HEK293 (cell line): Measurements from ENCODE around the gene MYLK.

ENCODE experiments used
- CTCF ChIP-seq: fragments of 450-650 bp; formaldehyde crosslinking; IDR thresholded peaks from 2 replicates; pipeline ENCODE4 v1.5.1; 2016; ENCODE audit warnings: missing biosample characterization, missing genetic modification characterization
- GLI2 ChIP-seq: fragments of 450-650 bp; formaldehyde crosslinking; IDR thresholded peaks from 2 replicates; pipeline ENCODE4; 2017; ENCODE audit warnings: missing biosample characterization, missing genetic modification characterization, low read depth, borderline replicate concordance
- WT1 ChIP-seq: fragments of 450-650 bp; formaldehyde crosslinking; IDR thresholded peaks from 2 replicates; pipeline ENCODE4 v1.5.1; 2016; ENCODE audit warnings: missing biosample characterization, missing genetic modification characterization
- ZBTB1 ChIP-seq: fragments of 450-650 bp; formaldehyde crosslinking; IDR thresholded peaks from 2 replicates; pipeline ENCODE4 v1.5.1; 2016; ENCODE audit warnings: missing biosample characterization, missing genetic modification characterization
- ZBTB7A ChIP-seq: fragments of 450-650 bp; formaldehyde crosslinking; IDR thresholded peaks from 2 replicates; pipeline ENCODE4 v1.5.1; 2016; ENCODE audit warnings: low read depth, missing biosample characterization, missing genetic modification characterization
- ZFP37 ChIP-seq: fragments of 450-650 bp; formaldehyde crosslinking; IDR thresholded peaks from 2 replicates; pipeline ENCODE4 v1.5.1; 2016; ENCODE audit warnings: missing biosample characterization, missing genetic modification characterization
- ZFP69B ChIP-seq: fragments of 450-650 bp; formaldehyde crosslinking; IDR thresholded peaks from 2 replicates; pipeline ENCODE4 v1.5.1; 2016; ENCODE audit warnings: missing biosample characterization, missing genetic modification characterization
- ZNF473 ChIP-seq: fragments of 450-650 bp; formaldehyde crosslinking; IDR thresholded peaks from 2 replicates; pipeline ENCODE4 v1.5.1; 2017; ENCODE audit warnings: missing biosample characterization, missing genetic modification characterization
- ZNF549 ChIP-seq: fragments of 450-650 bp; IDR thresholded peaks from 2 replicates; pipeline ENCODE4 v1.5.1; 2018; ENCODE audit warnings: missing biosample characterization, missing genetic modification characterization, mild to moderate bottlenecking, inconsistent platforms, moderate library complexity
- ZNF580 ChIP-seq: fragments of 450-650 bp; formaldehyde crosslinking; IDR thresholded peaks from 2 replicates; pipeline ENCODE4 v1.5.1; 2016; ENCODE audit warnings: missing biosample characterization, missing genetic modification characterization
- ZNF660 ChIP-seq: fragments of 450-650 bp; IDR thresholded peaks from 2 replicates; pipeline ENCODE4 v1.5.1; 2018; ENCODE audit warnings: missing biosample characterization, mild to moderate bottlenecking, missing genetic modification characterization
- TF ChIP-seq, protein P1 (sequence below): fragments of 450-650 bp; formaldehyde crosslinking; IDR thresholded peaks from 2 replicates; pipeline ENCODE4 v1.5.1; 2016; ENCODE audit warnings: missing biosample characterization, missing genetic modification characterization

- TF ChIP-seq ZNF473 (tag by site-specific recombination) (no peak), WT1 (tag by site-specific recombination) (no peak), ZFP37 (tag by site-specific recombination) (no peak), ZBTB7A (tag by site-specific recombination) (no peak), ZNF580 (tag by site-specific recombination) (no peak), CTCF (tag by site-specific recombination) (no peak), ZNF660 (tag by site-specific recombination) (no peak), GLI2 (tag by site-specific recombination) (no peak), ZBTB1 (tag by site-specific recombination) (no peak), ZNF549 (tag by site-specific recombination) (no peak), ZFP69B (tag by site-specific recombination) (no peak)
- TF ChIP-seq, protein P1, sequence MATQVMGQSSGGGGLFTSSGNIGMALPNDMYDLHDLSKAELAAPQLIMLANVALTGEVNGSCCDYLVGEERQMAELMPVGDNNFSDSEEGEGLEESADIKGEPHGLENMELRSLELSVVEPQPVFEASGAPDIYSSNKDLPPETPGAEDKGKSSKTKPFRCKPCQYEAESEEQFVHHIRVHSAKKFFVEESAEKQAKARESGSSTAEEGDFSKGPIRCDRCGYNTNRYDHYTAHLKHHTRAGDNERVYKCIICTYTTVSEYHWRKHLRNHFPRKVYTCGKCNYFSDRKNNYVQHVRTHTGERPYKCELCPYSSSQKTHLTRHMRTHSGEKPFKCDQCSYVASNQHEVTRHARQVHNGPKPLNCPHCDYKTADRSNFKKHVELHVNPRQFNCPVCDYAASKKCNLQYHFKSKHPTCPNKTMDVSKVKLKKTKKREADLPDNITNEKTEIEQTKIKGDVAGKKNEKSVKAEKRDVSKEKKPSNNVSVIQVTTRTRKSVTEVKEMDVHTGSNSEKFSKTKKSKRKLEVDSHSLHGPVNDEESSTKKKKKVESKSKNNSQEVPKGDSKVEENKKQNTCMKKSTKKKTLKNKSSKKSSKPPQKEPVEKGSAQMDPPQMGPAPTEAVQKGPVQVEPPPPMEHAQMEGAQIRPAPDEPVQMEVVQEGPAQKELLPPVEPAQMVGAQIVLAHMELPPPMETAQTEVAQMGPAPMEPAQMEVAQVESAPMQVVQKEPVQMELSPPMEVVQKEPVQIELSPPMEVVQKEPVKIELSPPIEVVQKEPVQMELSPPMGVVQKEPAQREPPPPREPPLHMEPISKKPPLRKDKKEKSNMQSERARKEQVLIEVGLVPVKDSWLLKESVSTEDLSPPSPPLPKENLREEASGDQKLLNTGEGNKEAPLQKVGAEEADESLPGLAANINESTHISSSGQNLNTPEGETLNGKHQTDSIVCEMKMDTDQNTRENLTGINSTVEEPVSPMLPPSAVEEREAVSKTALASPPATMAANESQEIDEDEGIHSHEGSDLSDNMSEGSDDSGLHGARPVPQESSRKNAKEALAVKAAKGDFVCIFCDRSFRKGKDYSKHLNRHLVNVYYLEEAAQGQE (tag by site-specific recombination): no peak
These were observed 95.4 kb downstream of the MYLK start for GRCh38 chr3:123788710-123789109.
